Mammary epithelial cell (primary cell): Measurements from ENCODE around the gene THOC3.
"Not testable (repeated sequence)": the region's sequence is repeated elsewhere in the genome, so short reads cannot be mapped to it uniquely, and the experiment has no call there.

Experiments used
- CTCF ChIP-seq, 2 donors: IDR thresholded peaks in 1 of 2; conservative IDR thresholded peaks in 1 of 2; 2 replicates each; pipeline ENCODE4 v1.5.1; 2011 to 2012; ENCODE audit warnings: inconsistent platforms in 2 of 2, low read length in 2 of 2, mild to moderate bottlenecking in 2 of 2, control low read depth in 1 of 2, low read depth in 1 of 2; ENCODE audit not compliant: insufficient read depth in 1 of 2; ENCODE audit errors: extremely low read depth in 1 of 2
- EZH2 ChIP-seq: IDR thresholded peaks from 2 replicates; pipeline ENCODE4 v1.6.1; 2012; ENCODE audit warnings: low read length, inconsistent platforms, borderline replicate concordance

GRCh38 chr5:176011088-176011487 is 43.0 kb upstream of the THOC3 start:
- TF ChIP-seq EZH2; CTCF (conservative IDR thresholded peaks at IDR 0.05 in 1 of 2, IDR thresholded peaks at IDR 0.05 in 1 of 2; ENCODE audit: extremely low read depth in 1 of 2, insufficient read depth in 1 of 2, low read depth in 1 of 2, low read length in 2 of 2): not testable (repeated sequence)
